Immature natural killer cell (primary cell): ENCODE results near the gene RSRC1. TPM values are rescaled to one million over a fixed set of nuclear protein-coding genes. Genes with fewer than 3 reads are reported as not detected.
"Not testable (repeated sequence)": the region's sequence is repeated elsewhere in the genome, so short reads cannot be mapped to it uniquely, and the experiment has no call there.

Experiments used
- DNase-seq, 3 donors: peaks; one replicate each; pipeline ENCODE4 v3.0.0; 2022; ENCODE audit warnings: mixed read lengths in 1 of 3
- H3K27ac Mint-ChIP-seq, 6 donors: one replicate each; pipeline ENCODE4 v1.8.0; 2020; ENCODE audit warnings: mixed read lengths in 6 of 6, mild to moderate bottlenecking in 5 of 6, inconsistent platforms in 4 of 6, moderate library complexity in 3 of 6
- H3K27me3 Mint-ChIP-seq, 3 donors: one replicate each; pipeline ENCODE4 v1.8.0; 2020 to 2021; ENCODE audit warnings: low read depth in 3 of 3, mild to moderate bottlenecking in 3 of 3, mixed read lengths in 3 of 3, moderate library complexity in 3 of 3, inconsistent platforms in 1 of 3
- H3K36me3 Mint-ChIP-seq, 3 donors: one replicate each; pipeline ENCODE4 v1.8.0; 2020; ENCODE audit warnings: mixed read lengths in 3 of 3, inconsistent platforms in 2 of 3, mild to moderate bottlenecking in 2 of 3
- H3K4me1 Mint-ChIP-seq, 2 donors: one replicate each; pipeline ENCODE4 v1.8.0; 2020; ENCODE audit warnings: inconsistent platforms in 2 of 2, mild to moderate bottlenecking in 2 of 2, mixed read lengths in 2 of 2, moderate library complexity in 1 of 2
- H3K4me3 Mint-ChIP-seq, 5 donors: one replicate each; pipeline ENCODE4 v1.8.0; 2020; ENCODE audit warnings: mild to moderate bottlenecking in 5 of 5, mixed read lengths in 5 of 5, inconsistent platforms in 3 of 5, moderate library complexity in 3 of 5
- H3K9me3 Mint-ChIP-seq, 6 donors: one replicate each; pipeline ENCODE4 v1.8.0; 2020; ENCODE audit warnings: mild to moderate bottlenecking in 6 of 6, mixed read lengths in 6 of 6, inconsistent platforms in 4 of 6, moderate library complexity in 3 of 6
- polyA plus RNA-seq, 3 donors: library from polyadenylated mRNA; unstranded; fragments of 300-500 nt; fragmentation: Illumina TruSeq; gene quantifications; one replicate each; pipeline ENCODE4 v1.2.3, GENCODE V29; 2021

Gene RSRC1
- polyA plus RNA-seq, 3 donors from 2014 or later, result 15.4 to 37.9 (median 37.1) TPM

DNA sequence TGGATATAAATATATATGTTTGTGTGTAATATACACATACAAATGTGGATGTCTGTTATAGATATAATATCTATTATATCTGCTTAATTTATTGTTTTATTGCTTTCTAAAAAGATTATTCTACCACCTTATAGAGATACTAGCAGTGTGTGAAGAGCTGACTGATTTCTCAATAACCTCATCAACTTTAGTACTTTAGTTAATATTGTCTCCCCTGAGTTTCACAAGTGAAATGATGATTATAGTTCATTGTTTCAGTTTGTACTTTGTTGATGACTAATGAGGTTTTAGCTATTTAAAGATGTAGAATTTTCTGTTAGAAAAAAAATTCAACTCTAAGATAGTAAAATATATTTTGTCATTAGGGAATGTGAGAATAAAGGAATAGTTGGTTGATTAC is 11.4 kb downstream of the RSRC1 start:
- H3K9me3 Mint-ChIP-seq, result peaks cover 1 to 6% (median 3%) of the 10 kb centered on the region in 6 donors
- H3K36me3 Mint-ChIP-seq, result peaks cover 40 to 46% (median 44%) of the 10 kb centered on the region in 3 donors
- H3K4me3 Mint-ChIP-seq, result no peak overlapping the region
- H3K27ac Mint-ChIP-seq, result no peak overlapping the region
- DNase-seq, result no peak
- H3K27me3 Mint-ChIP-seq, result peaks cover 0 to 2% (median 1%) of the 10 kb centered on the region in 3 donors
- peaks cover 4 to 13% of the 10 kb centered on the region in 2 donors for H3K4me1 Mint-ChIP-seq

DNA sequence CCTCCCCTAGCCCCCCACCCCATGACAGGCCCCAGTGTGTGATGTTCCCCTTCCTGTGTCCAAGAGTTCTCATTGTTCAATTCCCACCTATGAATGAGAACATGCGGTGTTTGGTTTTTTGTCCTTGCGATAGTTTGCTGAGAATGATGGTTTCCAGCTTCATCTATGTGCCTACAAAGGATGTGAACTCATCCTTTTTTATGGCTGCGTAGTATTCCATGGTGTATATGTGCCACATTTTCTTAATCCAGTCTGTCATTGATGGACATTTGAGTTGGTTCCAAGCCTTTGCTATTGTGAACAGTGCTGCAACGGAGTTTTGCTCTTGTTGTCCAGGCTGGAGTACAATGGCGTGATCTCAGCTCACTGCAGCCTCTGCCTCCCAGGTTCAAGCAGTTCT is 12.8 kb downstream of the RSRC1 start:
- Mint-ChIP-seq H3K36me3 (peaks cover 54 to 60% (median 58%) of the 10 kb centered on the region in 3 donors), H3K9me3 (peaks cover 6 to 19% (median 12%) of the 10 kb centered on the region in 6 donors)

DNA sequence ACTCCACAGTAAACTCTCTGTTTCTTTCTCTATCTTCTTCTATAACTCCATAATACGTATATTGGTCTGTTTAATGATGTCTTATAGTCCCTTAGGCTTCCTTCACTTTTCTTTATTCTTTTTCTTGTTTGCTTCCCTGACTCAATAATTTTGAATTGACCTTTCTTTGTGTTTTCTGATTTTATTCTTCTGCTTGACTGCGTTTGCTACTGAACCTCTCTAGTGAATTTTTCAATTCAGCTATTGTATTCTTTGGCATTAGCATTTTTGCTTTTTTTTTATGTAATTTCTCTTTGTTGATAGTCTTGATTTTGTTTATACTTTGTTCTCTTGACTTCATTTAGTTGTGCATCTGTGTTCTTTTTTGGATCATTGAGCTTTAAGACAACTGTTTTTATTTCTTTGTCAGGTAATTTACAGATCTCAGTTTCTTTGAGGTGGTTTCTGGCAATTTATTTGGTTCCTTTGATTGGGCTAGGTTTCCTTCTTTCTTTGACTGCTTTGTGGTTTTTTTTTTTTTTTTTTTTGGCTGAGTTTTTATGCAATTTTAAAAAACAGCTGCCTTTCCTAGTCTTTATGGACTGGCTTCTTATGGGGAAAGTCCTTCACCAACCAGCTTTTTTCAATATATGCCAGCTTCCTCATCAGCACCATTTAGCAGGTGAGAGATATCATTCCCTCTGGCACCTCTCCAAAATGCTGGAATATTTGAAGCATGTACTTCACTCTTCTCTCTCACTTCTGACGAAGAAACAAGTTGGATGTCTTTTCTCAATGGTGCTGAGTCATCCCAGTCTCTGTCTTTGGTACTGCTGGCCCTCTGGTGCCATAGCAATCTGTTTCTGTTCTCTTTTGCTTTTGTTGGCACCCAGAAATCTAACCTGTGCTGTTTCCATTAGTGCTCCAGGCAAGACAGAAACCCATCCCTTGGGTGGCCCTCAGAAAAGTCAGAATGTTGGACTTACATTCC is 17.6 kb downstream of the RSRC1 start:
- Mint-ChIP-seq H3K36me3 (peaks cover 74 to 80% (median 79%) of the 10 kb centered on the region in 3 donors), H3K9me3 (peaks cover 6 to 25% (median 12%) of the 10 kb centered on the region in 6 donors), H3K27me3 (peaks cover 0 to 2% (median 0%) of the 10 kb centered on the region in 3 donors), H3K4me3 (no peak overlapping the region), H3K4me1 (no peaks in the 10 kb centered on the region), H3K27ac (no peak overlapping the region)
- no peak for DNase-seq

More for the DNA sequence above, 12.8 kb downstream of the RSRC1 start:
- DNase-seq, H3K27me3 Mint-ChIP-seq, H3K27ac Mint-ChIP-seq, H3K4me3 Mint-ChIP-seq: not testable (repeated sequence)
- H3K4me1 Mint-ChIP-seq, result peaks cover 4 to 13% of the 10 kb centered on the region in 2 donors

DNA sequence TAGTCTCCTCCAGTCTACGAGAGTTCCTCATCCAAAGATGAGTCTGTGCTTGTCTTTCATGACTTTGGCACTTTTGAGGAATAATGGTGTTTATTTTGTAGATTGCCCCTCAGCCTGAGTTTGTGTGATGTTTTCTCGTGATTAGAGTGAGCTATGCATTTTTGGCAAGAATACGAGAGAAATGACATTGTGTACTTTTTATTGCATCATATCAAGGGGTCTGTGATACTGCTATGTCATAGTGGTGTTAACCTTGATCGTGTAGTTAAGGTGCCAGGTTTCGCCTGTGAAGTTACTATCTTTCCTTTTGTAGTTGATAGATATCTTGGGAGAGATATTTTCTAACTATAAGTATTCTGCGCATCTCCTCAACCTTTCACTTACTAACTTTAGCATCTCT is 18.9 kb downstream of the RSRC1 start:
- DNase-seq, result no peak
- H3K9me3 Mint-ChIP-seq, result peaks cover 6 to 25% (median 12%) of the 10 kb centered on the region in 6 donors

DNA sequence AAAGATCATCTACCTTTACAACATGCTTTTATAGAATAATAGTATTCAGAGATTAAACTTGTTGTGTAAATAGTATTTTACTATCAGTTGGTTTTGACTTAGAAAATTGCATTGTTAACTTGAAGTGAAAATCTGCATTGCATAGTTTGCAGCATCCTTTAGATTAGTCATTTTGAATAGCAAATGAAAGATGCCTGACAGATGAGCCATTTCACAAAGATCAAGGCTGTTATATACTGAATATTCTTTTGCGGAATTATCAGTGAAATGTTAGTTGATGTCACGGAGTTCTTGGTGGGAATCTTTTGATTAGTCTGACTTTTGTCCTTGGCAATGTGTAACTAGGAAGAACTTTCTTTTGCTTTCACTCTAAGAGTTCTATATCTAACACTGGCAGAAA is 24.5 kb downstream of the RSRC1 start:
- no peaks in the 10 kb centered on the region for H3K4me1 Mint-ChIP-seq
- H3K9me3 Mint-ChIP-seq, result no peaks in the 10 kb centered on the region
- DNase-seq, result no peak
- H3K4me3 Mint-ChIP-seq, result no peak overlapping the region
- H3K27me3 Mint-ChIP-seq, result peaks cover 0 to 1% (median 0%) of the 10 kb centered on the region in 3 donors
- H3K27ac Mint-ChIP-seq, result no peak overlapping the region
- H3K36me3 Mint-ChIP-seq, result peaks cover 27 to 39% (median 38%) of the 10 kb centered on the region in 3 donors

More for the DNA sequence above, 18.9 kb downstream of the RSRC1 start:
- Mint-ChIP-seq H3K27ac (no peak overlapping the region), H3K4me1 (no peaks in the 10 kb centered on the region), H3K4me3 (no peak overlapping the region), H3K27me3 (peaks cover 0 to 2% (median 0%) of the 10 kb centered on the region in 3 donors), H3K36me3 (peaks cover 67 to 73% (median 72%) of the 10 kb centered on the region in 3 donors)

DNA sequence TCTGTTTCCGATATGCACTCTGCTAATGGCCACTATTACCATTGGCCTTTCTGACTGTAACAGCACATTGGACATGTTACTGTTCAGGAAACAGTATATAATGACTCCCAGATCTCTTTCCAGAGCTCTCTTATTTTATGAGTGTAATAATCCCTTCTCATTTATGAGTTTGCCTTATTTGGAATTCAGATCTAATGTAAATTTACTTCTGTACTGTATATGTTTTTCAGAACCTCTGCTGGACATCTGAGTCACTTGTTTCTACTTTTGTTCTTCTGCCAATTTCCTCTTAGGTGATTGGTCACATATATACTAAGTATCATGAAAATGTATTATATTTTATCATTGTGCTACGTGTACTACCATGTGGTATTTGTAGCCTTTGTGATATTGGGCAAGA is 30.5 kb downstream of the RSRC1 start:
- Mint-ChIP-seq H3K4me3 (no peak overlapping the region), H3K27me3 (peaks cover 0 to 1% (median 0%) of the 10 kb centered on the region in 3 donors), H3K4me1 (no peaks in the 10 kb centered on the region), H3K36me3 (peaks cover 17 to 32% (median 26%) of the 10 kb centered on the region in 3 donors), H3K9me3 (no peaks in the 10 kb centered on the region), H3K27ac (no peak overlapping the region)
- no peak for DNase-seq

DNA sequence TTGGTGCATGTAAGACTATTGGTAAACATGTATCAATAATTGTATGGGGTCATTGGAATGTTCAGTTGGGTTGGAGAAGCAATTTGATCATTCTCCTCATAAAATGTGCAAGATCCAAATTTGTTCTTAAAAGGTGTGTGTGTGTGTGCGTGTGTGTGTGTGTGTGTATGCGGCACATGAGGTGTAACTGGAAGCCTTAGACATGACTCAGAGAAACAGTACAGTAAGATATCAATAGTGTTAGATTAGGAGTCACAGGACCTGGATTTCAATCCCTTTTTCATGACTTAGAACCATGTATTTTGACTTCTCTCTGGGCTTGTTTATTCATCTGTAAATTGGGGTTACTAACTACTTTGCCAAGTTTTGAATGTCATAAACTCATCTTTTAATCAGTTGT is 38.3 kb downstream of the RSRC1 start:
- DNase-seq, result no peak
- H3K4me1 Mint-ChIP-seq, result peaks cover 0 to 5% of the 10 kb centered on the region in 2 donors
- peaks cover 6 to 14% (median 13%) of the 10 kb centered on the region in 3 donors for H3K36me3 Mint-ChIP-seq
- no peaks in the 10 kb centered on the region for H3K9me3 Mint-ChIP-seq
- H3K27ac Mint-ChIP-seq, result no peak overlapping the region
- no peaks in the 10 kb centered on the region for H3K27me3 Mint-ChIP-seq
- no peak overlapping the region for H3K4me3 Mint-ChIP-seq

DNA sequence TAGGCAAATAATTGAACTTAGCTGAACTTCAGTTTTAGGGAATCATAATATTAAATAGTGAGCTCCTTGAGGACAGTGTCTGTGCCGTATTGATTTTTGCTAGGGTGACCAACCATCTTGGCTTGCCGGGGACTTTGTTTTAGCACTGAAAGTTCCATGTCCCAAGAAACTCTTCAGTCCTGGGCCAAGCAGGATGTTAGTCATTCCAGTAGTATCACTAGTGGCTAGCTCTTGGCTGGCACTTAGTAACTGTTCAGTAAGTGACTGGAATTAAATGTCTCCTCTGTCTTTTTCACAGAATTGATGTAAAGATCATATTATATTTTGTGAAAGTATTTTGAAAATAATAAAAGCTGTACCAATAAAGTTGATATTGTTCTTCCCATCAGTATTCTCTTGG is 42.3 kb downstream of the RSRC1 start:
- Mint-ChIP-seq H3K4me1 (peaks cover 0 to 6% of the 10 kb centered on the region in 2 donors), H3K36me3 (peaks cover 11 to 23% (median 22%) of the 10 kb centered on the region in 3 donors), H3K9me3 (peaks cover 0 to 3% (median 0%) of the 10 kb centered on the region in 6 donors), H3K27me3 (no peaks in the 10 kb centered on the region), H3K4me3 (no peak overlapping the region), H3K27ac (no peak overlapping the region)
- DNase-seq, result no peak

DNA sequence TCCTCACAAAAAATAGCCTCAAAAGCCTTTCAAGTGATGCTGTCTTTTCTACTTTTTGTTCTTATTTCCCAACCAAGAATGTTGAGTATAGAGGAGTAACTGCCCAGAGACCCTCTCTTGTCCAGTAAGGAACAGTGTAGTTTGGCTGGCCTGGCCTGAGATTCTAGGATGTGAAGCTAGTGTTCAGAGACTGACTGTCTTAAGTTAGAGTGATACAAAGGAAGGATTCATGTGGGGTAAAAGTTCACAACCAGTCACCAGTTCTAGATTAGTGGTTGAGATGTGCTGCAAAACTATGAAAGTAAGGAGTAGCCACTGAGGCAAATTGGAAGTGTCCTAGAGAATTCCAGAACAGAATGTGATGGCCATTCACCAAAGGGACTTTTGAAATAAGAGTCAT is 49.1 kb downstream of the RSRC1 start:
- DNase-seq, result no peak
- Mint-ChIP-seq H3K36me3 (peaks cover 5 to 37% (median 16%) of the 10 kb centered on the region in 3 donors), H3K27me3 (no peaks in the 10 kb centered on the region), H3K4me1 (peaks cover 0 to 3% of the 10 kb centered on the region in 2 donors), H3K4me3 (no peak overlapping the region), H3K9me3 (peaks cover 0 to 3% (median 0%) of the 10 kb centered on the region in 6 donors), H3K27ac (no peak overlapping the region)

DNA sequence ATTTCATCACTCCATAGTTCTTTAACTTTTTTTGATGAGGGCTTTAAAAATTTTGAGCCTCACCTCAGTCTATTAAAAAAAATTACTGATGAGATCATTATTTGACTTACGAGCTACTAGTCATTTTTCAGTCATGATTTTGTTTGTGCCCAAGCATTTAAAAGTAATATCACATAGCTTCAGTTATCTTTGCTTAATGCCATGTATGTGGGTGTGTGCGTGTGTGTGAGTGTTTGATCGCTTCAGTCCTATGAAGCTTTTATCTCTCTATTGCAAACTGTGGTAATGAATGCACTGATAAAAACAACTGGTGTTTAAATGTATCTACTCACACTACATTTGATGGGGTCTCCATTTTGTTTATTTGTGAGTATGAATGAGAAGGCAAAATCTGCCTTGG is 49.8 kb downstream of the RSRC1 start:
- H3K27me3 Mint-ChIP-seq, result no peaks in the 10 kb centered on the region
- H3K4me3 Mint-ChIP-seq, result no peak overlapping the region
- peaks cover 0 to 3% of the 10 kb centered on the region in 2 donors for H3K4me1 Mint-ChIP-seq
- DNase-seq, result no peak
- H3K9me3 Mint-ChIP-seq, result peaks cover 0 to 3% (median 0%) of the 10 kb centered on the region in 6 donors
- H3K27ac Mint-ChIP-seq, result no peak overlapping the region
- H3K36me3 Mint-ChIP-seq, result peaks cover 4 to 36% (median 12%) of the 10 kb centered on the region in 3 donors

DNA sequence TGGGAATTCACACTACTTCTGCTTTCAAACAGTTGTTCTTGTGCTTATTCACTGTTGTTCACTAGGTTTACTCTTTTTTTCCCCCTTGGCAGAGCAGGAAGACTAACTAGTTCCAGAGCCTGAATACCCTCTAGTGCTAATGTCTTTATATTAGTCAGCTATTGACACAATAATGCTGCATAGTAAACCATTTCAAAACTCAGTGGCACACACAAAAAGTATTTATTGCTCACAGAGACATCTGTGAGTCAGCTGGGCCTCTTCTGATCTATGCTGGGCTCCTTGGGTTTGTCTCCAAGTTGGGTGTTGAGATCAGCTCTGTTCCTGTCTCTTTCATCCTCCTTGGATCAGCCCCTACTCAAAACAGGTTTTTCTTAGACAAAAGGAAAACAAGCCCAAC is 51.1 kb downstream of the RSRC1 start:
- no peaks in the 10 kb centered on the region for H3K27me3 Mint-ChIP-seq
- no peaks in the 10 kb centered on the region for H3K9me3 Mint-ChIP-seq
- no peak for DNase-seq
- H3K4me3 Mint-ChIP-seq, result no peak overlapping the region
- H3K27ac Mint-ChIP-seq, result no peak overlapping the region
- H3K4me1 Mint-ChIP-seq, result no peaks in the 10 kb centered on the region
- H3K36me3 Mint-ChIP-seq, result peaks cover 0 to 29% (median 8%) of the 10 kb centered on the region in 3 donors

DNA sequence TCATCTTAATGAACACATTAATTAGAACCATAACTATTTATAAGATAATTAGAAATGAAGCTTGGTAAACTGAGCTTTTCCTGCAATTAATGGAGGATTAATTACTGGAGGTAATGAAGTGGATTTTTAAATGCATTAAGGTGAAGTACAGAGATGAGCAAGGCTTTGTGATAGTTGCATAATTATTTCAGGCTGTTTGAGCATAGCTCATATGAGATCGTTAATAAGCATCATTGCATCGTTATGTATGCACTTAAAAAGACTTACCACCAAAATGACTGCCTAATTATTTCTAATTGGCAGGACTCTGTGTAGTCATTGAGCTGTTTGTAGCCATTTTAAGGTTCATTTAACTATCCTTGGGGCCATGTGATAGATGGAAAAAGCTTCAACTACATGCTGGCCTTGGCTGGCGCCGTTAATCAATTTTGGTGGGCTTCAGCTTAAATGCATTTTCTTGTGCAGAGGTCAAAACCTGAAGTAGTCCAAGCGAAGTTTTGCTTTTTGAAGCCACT is 55.3 kb downstream of the RSRC1 start:
- no peak overlapping the region for H3K4me3 Mint-ChIP-seq
- no peaks in the 10 kb centered on the region for H3K9me3 Mint-ChIP-seq
- no peak for DNase-seq
- H3K36me3 Mint-ChIP-seq, result peaks cover 0 to 11% (median 0%) of the 10 kb centered on the region in 3 donors
- H3K27me3 Mint-ChIP-seq, result peaks cover 0 to 2% (median 0%) of the 10 kb centered on the region in 3 donors
- H3K4me1 Mint-ChIP-seq, result peaks cover 24 to 28% of the 10 kb centered on the region in 2 donors
- no peak overlapping the region for H3K27ac Mint-ChIP-seq

DNA sequence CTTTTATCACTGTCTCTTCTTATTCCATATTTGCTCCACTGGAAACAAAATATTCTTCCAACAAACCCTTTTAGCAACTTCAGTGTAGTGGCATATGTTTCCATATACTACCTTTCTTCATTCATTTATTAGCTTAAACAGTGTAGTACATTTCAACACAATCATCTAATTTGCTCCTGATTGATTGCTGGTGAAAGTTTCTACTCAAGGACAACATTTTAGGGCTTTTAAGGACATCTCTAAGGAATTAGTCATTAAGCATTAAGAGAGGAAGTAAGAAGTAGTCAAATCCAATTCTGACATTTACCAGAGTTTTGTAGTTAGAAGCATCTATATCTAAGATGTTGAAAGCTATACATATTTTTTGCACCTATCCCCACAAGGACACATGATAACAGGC is 55.8 kb downstream of the RSRC1 start:
- Mint-ChIP-seq H3K9me3 (no peaks in the 10 kb centered on the region), H3K27me3 (peaks cover 0 to 2% (median 0%) of the 10 kb centered on the region in 3 donors), H3K27ac (no peak overlapping the region), H3K36me3 (peaks cover 0 to 9% (median 2%) of the 10 kb centered on the region in 3 donors), H3K4me3 (no peak overlapping the region), H3K4me1 (peaks cover 24 to 28% of the 10 kb centered on the region in 2 donors)
- no peak for DNase-seq

DNA sequence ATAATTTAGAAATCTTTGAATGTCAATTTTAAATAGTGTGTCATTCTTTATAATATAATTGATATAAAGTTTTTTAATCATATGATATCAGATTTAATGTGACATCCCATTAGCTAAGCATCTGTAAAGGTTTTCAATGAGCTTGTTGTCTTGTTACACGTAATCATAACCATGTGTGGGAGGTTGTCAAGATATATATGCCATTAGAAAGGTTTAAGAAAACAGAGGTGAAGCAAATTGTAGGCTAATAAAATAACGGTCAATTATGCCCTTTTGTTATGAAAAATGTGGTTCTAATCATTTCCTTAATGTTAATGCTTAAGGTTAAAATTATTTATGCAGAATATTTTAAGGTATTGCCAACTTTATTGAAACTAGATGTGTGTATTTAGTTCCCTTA is 56.3 kb downstream of the RSRC1 start:
- Mint-ChIP-seq H3K36me3 (peaks cover 3 to 8% (median 4%) of the 10 kb centered on the region in 3 donors), H3K4me3 (no peak overlapping the region), H3K9me3 (no peaks in the 10 kb centered on the region), H3K27ac (no peak overlapping the region), H3K4me1 (peaks cover 24 to 28% of the 10 kb centered on the region in 2 donors), H3K27me3 (peaks cover 0 to 2% (median 0%) of the 10 kb centered on the region in 3 donors)
- DNase-seq, result no peak
